ENCODE results near the gene PHOX2A.

DNA sequence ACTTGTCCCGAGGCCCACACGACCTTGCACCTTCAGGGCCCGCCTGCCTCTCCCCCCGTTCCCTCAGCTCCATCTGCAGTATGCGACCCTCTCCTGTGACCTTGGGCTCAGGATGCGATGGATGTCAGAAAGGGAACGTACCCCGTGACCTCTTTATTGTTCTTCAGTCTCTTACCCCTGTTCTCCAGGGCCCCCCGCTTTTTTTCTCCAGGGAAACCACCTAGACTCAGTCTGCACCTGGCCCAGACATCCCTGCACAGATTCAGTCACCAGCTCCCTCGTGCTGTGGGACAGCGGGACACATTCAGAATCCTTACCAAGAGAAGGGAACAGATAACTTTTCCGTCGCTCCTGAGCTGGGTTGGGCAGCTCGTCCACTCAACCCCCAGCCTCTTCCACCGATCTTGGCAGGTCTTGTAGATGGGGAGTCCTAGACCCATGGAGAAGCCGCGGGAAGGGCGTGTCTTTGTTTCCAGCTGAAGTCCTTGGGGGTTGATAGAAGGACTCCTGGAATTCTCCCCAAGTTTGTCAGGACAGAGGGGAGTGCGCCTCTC, 1.4 kb upstream of the PHOX2A start:
- no peak for TF ChIP-seq POLR2A (IDR thresholded peaks at IDR 0.05)
- TF ChIP-seq, protein P1, sequence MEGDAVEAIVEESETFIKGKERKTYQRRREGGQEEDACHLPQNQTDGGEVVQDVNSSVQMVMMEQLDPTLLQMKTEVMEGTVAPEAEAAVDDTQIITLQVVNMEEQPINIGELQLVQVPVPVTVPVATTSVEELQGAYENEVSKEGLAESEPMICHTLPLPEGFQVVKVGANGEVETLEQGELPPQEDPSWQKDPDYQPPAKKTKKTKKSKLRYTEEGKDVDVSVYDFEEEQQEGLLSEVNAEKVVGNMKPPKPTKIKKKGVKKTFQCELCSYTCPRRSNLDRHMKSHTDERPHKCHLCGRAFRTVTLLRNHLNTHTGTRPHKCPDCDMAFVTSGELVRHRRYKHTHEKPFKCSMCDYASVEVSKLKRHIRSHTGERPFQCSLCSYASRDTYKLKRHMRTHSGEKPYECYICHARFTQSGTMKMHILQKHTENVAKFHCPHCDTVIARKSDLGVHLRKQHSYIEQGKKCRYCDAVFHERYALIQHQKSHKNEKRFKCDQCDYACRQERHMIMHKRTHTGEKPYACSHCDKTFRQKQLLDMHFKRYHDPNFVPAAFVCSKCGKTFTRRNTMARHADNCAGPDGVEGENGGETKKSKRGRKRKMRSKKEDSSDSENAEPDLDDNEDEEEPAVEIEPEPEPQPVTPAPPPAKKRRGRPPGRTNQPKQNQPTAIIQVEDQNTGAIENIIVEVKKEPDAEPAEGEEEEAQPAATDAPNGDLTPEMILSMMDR (IDR thresholded peaks at IDR 0.05 in 8 of 11, conservative IDR thresholded peaks at IDR 0.05 in 3 of 11): no peak

Measured in spleen (tissue), 7 donors.